NB4 (cell line): Measurements from ENCODE around the gene INPP5A.

ENCODE experiments used
- DNase-seq: peaks from one replicate; pipeline ENCODE4 v3.0.0; 2010; ENCODE audit warnings: low read depth
- H3K4me3 ChIP-seq: one replicate; pipeline ENCODE4 v1.5.1; 2011; ENCODE audit warnings: mild to moderate bottlenecking, low read depth, low read length, moderate library complexity
- CTCF ChIP-seq: IDR thresholded peaks from one replicate; pipeline ENCODE4 v1.5.1; 2012; ENCODE audit warnings: low read depth, low read length
- MAX ChIP-seq: IDR thresholded peaks from 2 replicates; pipeline ENCODE4 v1.6.1; 2011; ENCODE audit warnings: low read depth, low read length
- MYC ChIP-seq: IDR thresholded peaks from 2 replicates; pipeline ENCODE4 v1.6.1; 2011; ENCODE audit warnings: low read depth, low read length
- POLR2A ChIP-seq: IDR thresholded peaks from 2 replicates; pipeline ENCODE4 v1.6.1; 2011; ENCODE audit warnings: mild to moderate bottlenecking; ENCODE audit not compliant: insufficient read length; ENCODE audit errors: extremely low read depth

INPP5A gene

GRCh38 chr10:132611986-132612385, 74.4 kb downstream of the INPP5A start:
- TF ChIP-seq MAX (no peak), CTCF (no peak), POLR2A (no peak), MYC (no peak)
- H3K4me3 ChIP-seq, result no peak overlapping the region
- peak; percentile 44 for DNase-seq

DNA sequence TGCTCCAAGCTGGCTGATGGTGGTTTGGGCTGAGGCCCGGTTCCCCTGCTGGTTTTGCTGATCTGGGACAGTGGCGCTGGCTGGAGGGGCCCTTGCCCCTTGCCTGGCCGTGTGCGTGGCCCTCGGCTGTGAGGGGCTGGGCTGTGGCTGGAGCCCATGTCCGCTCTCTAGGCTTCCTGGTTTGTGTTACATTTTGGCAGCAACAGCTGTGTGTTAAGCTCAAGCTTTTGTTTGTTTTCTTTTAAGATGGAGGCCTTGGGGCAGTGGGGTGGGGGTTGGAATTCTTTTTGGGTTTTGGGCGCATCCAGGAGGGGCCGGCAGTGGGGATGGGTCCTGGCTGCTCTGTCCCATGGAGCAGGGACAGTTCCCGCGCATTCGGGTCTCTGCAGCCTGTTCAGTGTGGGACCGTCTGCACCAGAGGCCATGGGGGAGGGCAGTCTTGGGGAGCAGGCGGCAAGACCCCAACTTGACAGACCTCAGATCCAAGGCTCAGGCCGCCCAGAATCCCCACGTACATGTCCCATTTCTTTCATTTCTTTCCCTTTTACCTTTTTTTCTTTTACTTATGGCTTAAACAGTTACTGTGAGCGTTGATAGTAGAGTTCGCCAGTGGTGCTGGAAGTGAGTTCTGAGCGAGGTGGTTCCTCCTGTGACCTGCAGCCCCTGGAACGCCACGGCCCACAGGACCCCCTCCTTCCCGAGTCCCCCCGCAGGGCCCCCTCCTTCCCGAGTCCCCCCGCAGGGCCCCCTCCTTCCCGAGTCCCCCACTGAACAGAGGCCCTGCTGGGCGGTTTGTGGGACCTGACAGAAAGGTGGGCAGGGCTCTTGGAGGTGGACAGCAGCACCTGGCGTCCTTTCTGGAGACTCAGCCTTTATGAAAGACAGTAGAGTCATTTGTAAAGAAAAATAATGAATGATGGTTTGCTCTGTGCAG, 75.3 kb downstream of the INPP5A start:
- TF ChIP-seq POLR2A (no peak), MYC (no peak), CTCF (no peak), MAX (no peak)
- no peak overlapping the region for H3K4me3 ChIP-seq
- no peak for DNase-seq

GRCh38 chr10:132613566-132614348, 76.2 kb downstream of the INPP5A start:
- TF ChIP-seq POLR2A (no peak), MAX (no peak), CTCF (no peak), MYC (no peak)
- no peak for DNase-seq
- no peak overlapping the region for H3K4me3 ChIP-seq

DNA sequence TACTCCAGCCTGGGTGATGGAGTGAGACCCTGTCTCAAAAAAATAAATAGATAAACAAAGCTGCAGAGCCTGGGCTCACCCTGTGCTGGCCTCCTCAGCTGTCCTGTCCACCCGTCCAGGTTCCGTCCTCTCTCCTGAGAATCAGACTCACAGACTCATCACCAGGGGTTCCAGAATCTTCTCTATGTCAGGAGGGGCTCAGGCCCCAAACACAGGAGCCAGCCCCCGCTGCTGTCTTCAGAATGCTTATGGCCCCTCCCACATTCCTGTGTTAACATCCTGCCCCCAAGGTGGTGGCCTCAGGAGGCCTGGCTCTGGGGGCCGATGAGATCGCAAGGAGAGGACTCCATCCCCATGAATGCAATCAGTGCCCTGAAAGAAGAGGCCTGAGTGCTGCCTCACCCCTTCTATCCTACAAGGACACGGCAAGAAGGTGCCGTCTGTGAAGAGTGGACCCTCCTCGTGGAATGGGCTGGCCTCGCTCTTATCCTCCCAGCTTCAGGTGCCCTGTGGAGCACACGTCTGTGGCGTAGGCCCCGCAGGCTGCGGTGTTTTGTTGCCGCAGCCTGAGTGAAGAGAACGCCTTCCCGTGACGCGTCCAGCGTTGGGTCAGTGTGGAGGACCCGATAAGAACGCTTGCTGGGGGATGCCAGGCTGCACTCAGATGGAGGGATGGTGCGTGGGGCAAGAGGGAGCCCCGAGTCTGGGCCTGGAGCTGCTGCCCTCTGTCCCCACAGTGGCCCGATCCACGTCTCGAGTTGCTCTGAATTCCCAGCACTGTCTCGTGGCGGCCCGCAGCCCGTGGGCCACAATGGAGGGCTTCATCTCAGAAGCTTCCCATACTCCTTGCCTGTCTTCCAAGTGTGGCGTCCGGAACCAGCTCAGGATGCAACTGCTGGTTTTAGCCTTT, 77.1 kb downstream of the INPP5A start:
- H3K4me3 ChIP-seq, result no peak overlapping the region
- DNase-seq, result no peak
- TF ChIP-seq POLR2A, result no peak

GRCh38 chr10:132615341-132616169, 78.0 kb downstream of the INPP5A start:
- no peak overlapping the region for H3K4me3 ChIP-seq
- no peak for DNase-seq
- TF ChIP-seq MAX (no peak), POLR2A (no peak), CTCF (no peak), MYC (no peak)
